HCT116 (cell line): ENCODE measurements around the gene PTPN2. TPM values are rescaled to one million over a fixed set of nuclear protein-coding genes. Genes with fewer than 3 reads are reported as not detected.

ENCODE experiments used
- ATAC-seq: fragments of 200-7000 bp; cut with Tn5 transposase; 2 replicates; pipeline ENCODE4 v1.9.1; 2020; ENCODE audit warnings: mild to moderate bottlenecking, moderate library complexity
- BruUV-seq: library from RNA; stranded (reverse); fragments of 400-500 nt; replicated peaks from 2 replicates; lab custom pipeline; 2021; lab: Mats Ljungman, UMichigan
- CTCF ChIA-PET: fragments of 300-600 bp; sonication (Branson Sonifier 250); formaldehyde crosslinking; loops from one replicate; lab custom pipeline; 2021; ENCODE audit warnings: antibody characterized with exemption; lab: Charles Lee
- POLR2A ChIA-PET: fragments of 300-600, 350-600 bp; sonication (Branson Sonifier 250); formaldehyde crosslinking; loops from one replicate; lab custom pipeline; 2021; ENCODE audit warnings: antibody characterized with exemption; lab: Charles Lee
- RAD21 ChIA-PET, 2 experiments: fragments of 300-600 bp; sonication (Branson Sonifier 250); formaldehyde crosslinking; loops; one replicate each; lab custom pipeline; 2023; ENCODE audit warnings: low total read pairs in 2 of 2; ENCODE audit not compliant: uncharacterized antibody in 2 of 2, unreplicated experiment in 2 of 2, low non-redundant PET in 1 of 2; lab: Charles Lee
- DNase-seq: peaks from one replicate; pipeline ENCODE4 v3.0.0-alpha.2; 2010; ENCODE audit warnings: low read depth, low spot score
- H2AFZ ChIP-seq: fragments of 200-600 bp; shearing (Covaris generic), sonication (generic); 2 replicates; pipeline ENCODE4 v1.6.1; 2017; ENCODE audit warnings: low read depth, mixed run types, mixed read lengths, antibody characterized with exemption, low read length; ENCODE audit not compliant: poor library complexity, severe bottlenecking
- H3K27ac ChIP-seq: 2 replicates; pipeline ENCODE4 v1.5.1; 2012; ENCODE audit warnings: low read depth, low read length
- H3K27me3 ChIP-seq: fragments of 200-600 bp; sonication (generic); 2 replicates; pipeline ENCODE4 v1.6.1; 2016; ENCODE audit warnings: mixed run types, low read length, mixed read lengths; ENCODE audit not compliant: insufficient read depth
- H3K36me3 ChIP-seq, 2 experiments: fragments of 200-500 bp in 1 of 2; fragments of 200-600 bp in 1 of 2; sonication (Bioruptor generic) in 1 of 2; sonication (generic) in 1 of 2; 2 replicates each; pipeline versions ENCODE4 v1.5.1 to v1.6.1; 2014 to 2016; ENCODE audit warnings: low read length in 2 of 2, inconsistent platforms in 1 of 2, mixed read lengths in 1 of 2, mixed run types in 1 of 2; ENCODE audit not compliant: insufficient read depth in 2 of 2, control insufficient read depth in 1 of 2
- H3K4me1 ChIP-seq, 2 experiments: fragments of 200-600 bp in 1 of 2; sonication (generic) in 1 of 2; 2 replicates each; pipeline versions ENCODE4 v1.5.1 to v1.6.1; 2012 to 2017; ENCODE audit warnings: low read length in 2 of 2, inconsistent platforms in 1 of 2, mild to moderate bottlenecking in 1 of 2, mixed read lengths in 1 of 2, mixed run types in 1 of 2, moderate library complexity in 1 of 2; ENCODE audit not compliant: insufficient read depth in 2 of 2, control insufficient read depth in 1 of 2
- H3K4me2 ChIP-seq: fragments of 200-600 bp; sonication (generic); 2 replicates; pipeline ENCODE4 v1.6.1; 2017; ENCODE audit warnings: mixed run types, low read length, mixed read lengths
- H3K4me3 ChIP-seq, 2 experiments: fragments of 200-600 bp in 1 of 2; sonication (generic) in 1 of 2; replicated peaks in 1 of 2; 2 replicates each; pipeline ENCODE4 v1.5.1; 2011 to 2016; ENCODE audit warnings: low read length in 2 of 2, control low read depth in 1 of 2, low read depth in 1 of 2, mild to moderate bottlenecking in 1 of 2, mixed read lengths in 1 of 2, mixed run types in 1 of 2
- H3K79me2 ChIP-seq: fragments of 200-600 bp; sonication (generic); 2 replicates; pipeline ENCODE4 v1.6.1; 2017; ENCODE audit warnings: mild to moderate bottlenecking, mixed run types, low read length, moderate library complexity, mixed read lengths; ENCODE audit not compliant: insufficient read depth
- H3K9ac ChIP-seq: fragments of 200-600 bp; sonication (generic); 2 replicates; pipeline ENCODE4 v1.6.1; 2016; ENCODE audit warnings: low read length, mixed read lengths
- H3K9me2 ChIP-seq: fragments of 200-600 bp; sonication (generic), shearing (Covaris generic); 2 replicates; pipeline ENCODE4 v1.6.1; 2017; ENCODE audit warnings: mixed run types, mild to moderate bottlenecking, moderate library complexity; ENCODE audit not compliant: insufficient read depth
- H3K9me3 ChIP-seq, 2 experiments: fragments of 200-500 bp in 1 of 2; fragments of 200-600 bp in 1 of 2; sonication (Bioruptor generic) in 1 of 2; sonication (generic) in 1 of 2; 2 replicates each; pipeline ENCODE4 v1.6.1; 2014 to 2017; ENCODE audit warnings: low read length in 2 of 2, mixed read lengths in 2 of 2, inconsistent platforms in 1 of 2, low read depth in 1 of 2, mild to moderate bottlenecking in 1 of 2, mixed run types in 1 of 2, moderate library complexity in 1 of 2; ENCODE audit not compliant: control insufficient read depth in 1 of 2, insufficient read depth in 1 of 2
- H4K20me1 ChIP-seq: fragments of 200-600 bp; sonication (generic), shearing (Covaris generic); 2 replicates; pipeline ENCODE4 v1.6.1; 2017; ENCODE audit warnings: mixed run types, mild to moderate bottlenecking, moderate library complexity; ENCODE audit not compliant: insufficient read depth
- CBX3 ChIP-seq: IDR thresholded peaks from 2 replicates; pipeline ENCODE4 v1.6.1; 2012; ENCODE audit warnings: low read depth
- CEBPB ChIP-seq: IDR thresholded peaks from 2 replicates; pipeline ENCODE4 v1.6.1; 2012; ENCODE audit warnings: low read depth
- ELF1 ChIP-seq: IDR thresholded peaks from 2 replicates; pipeline ENCODE4 v1.6.1; 2012; ENCODE audit warnings: low read depth, borderline replicate concordance
- EZH2phosphoT487 ChIP-seq: fragments of 200-600 bp; IDR thresholded peaks from 2 replicates; pipeline ENCODE4 v1.6.1; 2018; ENCODE audit warnings: antibody characterized with exemption, borderline replicate concordance
- REST ChIP-seq: IDR thresholded peaks from 2 replicates; pipeline ENCODE4 v1.6.1; 2012; ENCODE audit warnings: low read depth
- SP1 ChIP-seq: IDR thresholded peaks from 2 replicates; pipeline ENCODE4 v1.6.1; 2012; ENCODE audit warnings: low read depth
- ZFX ChIP-seq: fragments of 450-650 bp; IDR thresholded peaks from 2 replicates; pipeline ENCODE4 v1.6.1; 2017
- ZNF274 ChIP-seq: fragments of 200-500 bp; sonication (Bioruptor generic); IDR thresholded peaks from 2 replicates; pipeline ENCODE4 v1.6.1; 2014; ENCODE audit warnings: mild to moderate bottlenecking, low read depth, low read length, inconsistent platforms
- intact Hi-C: fragments of 100-400 bp; cut with micrococcal nuclease; formaldehyde crosslinking; loops from 2 replicates; pipeline ENCODE4 v1.10.0; 2022
- total RNA-seq: library from RNA; stranded (reverse); gene quantifications from one replicate; pipeline ENCODE4 v1.2.1, GENCODE V29; 2021; ENCODE audit not compliant: unreplicated experiment
- TF ChIP-seq, protein P1 (sequence below): IDR thresholded peaks from 2 replicates; pipeline ENCODE4 v1.6.1; 2012

The PTPN2 gene
- total RNA-seq, 1 experiment from 2014 or later = 50.3 TPM

- no peak for ATAC-seq
- H3K27ac ChIP-seq = no peak overlapping the region
- CTCF ChIA-PET = no interaction called here
- no peak overlapping the region for H3K4me3 ChIP-seq
- H3K36me3 ChIP-seq = no peaks in the 10 kb centered on the region
- H3K9ac ChIP-seq = no peak overlapping the region
- no peak overlapping the region for H2AFZ ChIP-seq
- H4K20me1 ChIP-seq = no peaks in the 10 kb centered on the region
- RAD21 ChIA-PET = no interaction called here
- peaks cover 0 to 2% of the 10 kb centered on the region in 2 experiments; a peak in 1 of 4 replicates for H3K4me1 ChIP-seq
- TF ChIP-seq, protein P1, sequence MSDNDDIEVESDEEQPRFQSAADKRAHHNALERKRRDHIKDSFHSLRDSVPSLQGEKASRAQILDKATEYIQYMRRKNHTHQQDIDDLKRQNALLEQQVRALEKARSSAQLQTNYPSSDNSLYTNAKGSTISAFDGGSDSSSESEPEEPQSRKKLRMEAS = no peak
- no peak for TF ChIP-seq ELF1
- H3K79me2 ChIP-seq = no peaks in the 10 kb centered on the region
- POLR2A ChIA-PET = no interaction called here
- no TSS peak for BruUV-seq
- H3K9me2 ChIP-seq = no peaks in the 10 kb centered on the region
- H3K27me3 ChIP-seq = no peaks in the 10 kb centered on the region
- intact Hi-C loops = no loop called here
- no peak overlapping the region for H3K4me2 ChIP-seq
- no peaks in the 10 kb centered on the region for H3K9me3 ChIP-seq
- DNase-seq = no peak
These were observed 114.2 kb downstream of the PTPN2 start for GRCh38 chr18:12769644-12770440.

DNA sequence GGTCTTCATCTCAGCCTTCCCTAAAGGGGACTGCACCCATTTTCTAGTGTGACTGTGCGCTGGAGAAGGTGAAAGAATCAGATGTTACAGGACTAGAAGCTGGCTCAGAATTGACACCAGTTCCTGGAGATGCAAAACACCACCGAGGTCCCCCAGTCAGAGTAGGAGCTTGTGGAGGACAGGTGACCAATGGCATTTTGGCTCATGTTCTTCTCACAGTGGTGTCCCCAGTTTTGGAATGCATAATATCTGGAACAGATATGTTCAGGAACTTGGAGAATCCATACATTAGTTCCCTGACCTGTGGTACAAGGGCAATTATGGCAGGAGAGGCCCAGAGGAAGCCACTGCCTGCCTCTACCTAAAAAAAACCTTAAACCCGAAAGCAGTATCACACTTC, 114.9 kb downstream of the PTPN2 start:
- Histone ChIP-seq H3K27ac (no peak overlapping the region), H3K4me2 (no peak overlapping the region), H3K9ac (no peak overlapping the region), H3K4me3 (no peak overlapping the region), H4K20me1 (no peaks in the 10 kb centered on the region), H3K36me3 (no peaks in the 10 kb centered on the region), H3K27me3 (no peaks in the 10 kb centered on the region), H3K9me2 (no peaks in the 10 kb centered on the region), H3K9me3 (no peaks in the 10 kb centered on the region), H2AFZ (no peak overlapping the region), H3K4me1 (peaks cover 0 to 2% of the 10 kb centered on the region in 2 experiments; a peak in 1 of 4 replicates), H3K79me2 (no peaks in the 10 kb centered on the region)
- BruUV-seq = no TSS peak
- intact Hi-C loops = no loop called here
- ChIA-PET CTCF (no interaction called here), RAD21 (no interaction called here), POLR2A (no interaction called here)
- ATAC-seq (no peak), DNase-seq (no peak)
- TF ChIP-seq CBX3 (no peak), EZH2phosphoT487 (no peak), REST (no peak), CEBPB (no peak), SP1 (no peak), ZFX (no peak), ZNF274 (no peak)
